HG02970 (cell line): ENCODE results near the gene ATP11A.
"Not testable (repeated sequence)": the region's sequence is repeated elsewhere in the genome, so short reads cannot be mapped to it uniquely, and the experiment has no call there.

Experiments used
- ATAC-seq: cut with Tn5 transposase; IDR thresholded peaks from one replicate; pipeline ENCODE4 v1.9.1; 2021; ENCODE audit warnings: mild to moderate bottlenecking, moderate library complexity, moderate number of reproducible peaks; ENCODE audit not compliant: unreplicated experiment, low FRiP score

The ATP11A gene

GRCh38 chr13:112884700-112885099 is 194.9 kb downstream of the ATP11A start:
- not testable (repeated sequence) for ATAC-seq

- no peak for ATAC-seq
Measured at GRCh38 chr13:112885242-112885781, 195.5 kb downstream of the ATP11A start.

- ATAC-seq: no peak
Measured at GRCh38 chr13:112885782-112886268, 196.0 kb downstream of the ATP11A start.

- no peak for ATAC-seq
Measured at GRCh38 chr13:112887151-112887550, 197.3 kb downstream of the ATP11A start.

GRCh38 chr13:112887557-112887991 is 197.7 kb downstream of the ATP11A start:
- no peak for ATAC-seq

GRCh38 chr13:112888238-112889111 is 198.6 kb downstream of the ATP11A start:
- ATAC-seq: no peak

GRCh38 chr13:112889351-112890290 is 199.8 kb downstream of the ATP11A start:
- ATAC-seq: no peak

GRCh38 chr13:112890316-112891145 is 200.7 kb downstream of the ATP11A start:
- no peak for ATAC-seq

GRCh38 chr13:112891477-112892401 is 201.9 kb downstream of the ATP11A start:
- no peak for ATAC-seq

- ATAC-seq: no peak
Measured at GRCh38 chr13:112892426-112893206, 202.8 kb downstream of the ATP11A start.

GRCh38 chr13:112893207-112893569 is 203.3 kb downstream of the ATP11A start:
- ATAC-seq: no peak

GRCh38 chr13:112893570-112894422 is 204.0 kb downstream of the ATP11A start:
- ATAC-seq: no peak

- no peak for ATAC-seq
Measured at GRCh38 chr13:112894423-112894672, 204.5 kb downstream of the ATP11A start.

GRCh38 chr13:112894673-112895481 is 205.0 kb downstream of the ATP11A start:
- no peak for ATAC-seq

- no peak for ATAC-seq
Measured at GRCh38 chr13:112895521-112896465, 206.0 kb downstream of the ATP11A start.
